Kidney (tissue), 14 donors: ENCODE data around the gene SP9. TPM values are rescaled to one million over a fixed set of nuclear protein-coding genes. Genes with fewer than 3 reads are reported as not detected.

Experiments used
- DNase-seq, 5 donors: peaks; one replicate each; pipeline ENCODE4 v3.0.0-alpha.2; 2013 to 2020
- FAIRE-seq: peaks from 2 replicates; lab custom pipeline; 2012; peaks lifted over from hg19 to GRCh38; lab: Jason Lieb, UNC
- H3K27ac ChIP-seq, 2 donors: one replicate each; pipeline ENCODE4 v1.7.0; 2013; ENCODE audit warnings: low read depth in 2 of 2, low read length in 2 of 2, inconsistent platforms in 1 of 2
- H3K27me3 ChIP-seq: one replicate; pipeline ENCODE4 v1.7.1; 2013; ENCODE audit warnings: low read length, inconsistent platforms; ENCODE audit not compliant: control insufficient read depth, insufficient read depth
- H3K36me3 ChIP-seq, 3 donors: one replicate each; pipeline versions ENCODE4 v1.7.0 to v1.7.1; 2013; ENCODE audit warnings: low read length in 3 of 3, control low read depth in 1 of 3, inconsistent platforms in 1 of 3; ENCODE audit not compliant: insufficient read depth in 3 of 3, control insufficient read depth in 2 of 3
- H3K4me1 ChIP-seq, 3 donors: one replicate each; pipeline versions ENCODE4 v1.7.0 to v1.7.1; 2013; ENCODE audit warnings: low read length in 3 of 3, inconsistent platforms in 1 of 3, low read depth in 1 of 3; ENCODE audit not compliant: control insufficient read depth in 2 of 3, insufficient read depth in 2 of 3
- H3K4me3 ChIP-seq, 3 donors: one replicate each; pipeline versions ENCODE4 v1.7.0 to v1.8.1; 2013; ENCODE audit warnings: low read length in 3 of 3, control low read depth in 1 of 3, inconsistent platforms in 1 of 3
- H3K9ac ChIP-seq, 3 donors: one replicate each; pipeline versions ENCODE4 v1.7.0 to v1.7.1; 2013; ENCODE audit warnings: low read length in 3 of 3, control low read depth in 1 of 3, inconsistent platforms in 1 of 3
- H3K9me3 ChIP-seq, 3 donors: one replicate each; pipeline versions ENCODE4 v1.7.0 to v1.7.1; 2013; ENCODE audit warnings: low read length in 3 of 3, control low read depth in 1 of 3, inconsistent platforms in 1 of 3; ENCODE audit not compliant: control insufficient read depth in 2 of 3, insufficient read depth in 1 of 3
- CTCF ChIP-seq: IDR thresholded peaks from 3 replicates; pipeline ENCODE4 v1.5.1; 2012; ENCODE audit warnings: mild to moderate bottlenecking, moderate library complexity, borderline replicate concordance; ENCODE audit not compliant: insufficient read depth; ENCODE audit errors: extremely low read depth
- intact Hi-C: fragments of 100-400 bp; cut with DNase I; formaldehyde crosslinking; loops from one replicate; pipeline ENCODE4 v1.11.1; 2022
- polyA plus RNA-seq: library from polyadenylated mRNA; stranded (reverse); fragments of 350-450 nt; fragmentation: Illumina TruSeq; extraction: RNeasy Lipid Tissue Mini Kit (QIAGEN cat#74804); gene quantifications from one replicate; pipeline ENCODE4 v1.2.3, GENCODE V29; 2014; ENCODE audit warnings: low read depth, low replicate concordance; ENCODE audit not compliant: insufficient read depth
- total RNA-seq: library from RNA; stranded (reverse); fragmentation: NEBNext Ultra II Directional; extraction: Animal tissue kit (Norgen Biotek cat#: 25700); gene quantifications from one replicate; pipeline ENCODE4 v1.2.1, GENCODE V29; 2021
- donor health status: control.
- donor health status: control.
- donor health status: control.
- donor health status: control.
- donor health status: control.
- donor health status: DM: yes; HTN: yes; CAD: no.
- donor health status: Normal renal cell carcinoma (clear cell type).

Gene SP9
- total and polyA plus RNA-seq, 2 donors from 2014 or later: not detected

GRCh38 chr2:174338671-174339560 is 4.2 kb downstream of the SP9 start:
- DNase-seq (peak in 3 of 5 donors; percentile 22 to 60 (median 25)), FAIRE-seq (no peak)
- H3K4me3 ChIP-seq: no peak overlapping the region
- peaks cover 61% of the 10 kb centered on the region for H3K27me3 ChIP-seq
- H3K4me1 ChIP-seq: peaks cover 0 to 11% (median 5%) of the 10 kb centered on the region in 3 donors
- intact Hi-C loops: no loop called here
- H3K9me3 ChIP-seq: peaks cover 0 to 4% (median 0%) of the 10 kb centered on the region in 3 donors
- no peak for TF ChIP-seq CTCF
- H3K27ac ChIP-seq: no peak overlapping the region
- H3K9ac ChIP-seq: no peak overlapping the region
- H3K36me3 ChIP-seq: no peaks in the 10 kb centered on the region

GRCh38 chr2:174339561-174340399 is 5.0 kb downstream of the SP9 start:
- H3K27ac ChIP-seq: no peak overlapping the region
- H3K9ac ChIP-seq: no peak overlapping the region
- intact Hi-C loops: no loop called here
- peaks cover 0 to 11% (median 5%) of the 10 kb centered on the region in 3 donors for H3K4me1 ChIP-seq
- TF ChIP-seq CTCF: no peak
- peaks cover 64% of the 10 kb centered on the region for H3K27me3 ChIP-seq
- FAIRE-seq: no peak
- H3K36me3 ChIP-seq: no peaks in the 10 kb centered on the region
- peak in 3 of 5 donors; percentile 32 to 67 (median 52) for DNase-seq
- H3K9me3 ChIP-seq: peaks cover 0 to 4% (median 0%) of the 10 kb centered on the region in 3 donors
- H3K4me3 ChIP-seq: no peak overlapping the region

- intact Hi-C loops: no loop called here
- H3K27me3 ChIP-seq: peaks cover 58% of the 10 kb centered on the region
- H3K4me1 ChIP-seq: peaks cover 0 to 11% (median 5%) of the 10 kb centered on the region in 3 donors
- no peak overlapping the region for H3K4me3 ChIP-seq
- H3K27ac ChIP-seq: no peak overlapping the region
- H3K9me3 ChIP-seq: peaks cover 0 to 4% (median 0%) of the 10 kb centered on the region in 3 donors
- no peaks in the 10 kb centered on the region for H3K36me3 ChIP-seq
- no peak overlapping the region for H3K9ac ChIP-seq
- peak; percentile 21 to 70 (median 33) for DNase-seq
- no peak for FAIRE-seq
- TF ChIP-seq CTCF: no peak
Observed at GRCh38 chr2:174340400-174341292, 5.9 kb downstream of the SP9 start.
